Measurements from ENCODE around the gene DOCK1. TPM values are rescaled to one million over a fixed set of nuclear protein-coding genes. Genes with fewer than 3 reads are reported as not detected.

DOCK1 gene
- total RNA-seq, 2 experiments from 2014 or later: 0.13 TPM; not detected in 1

DNA sequence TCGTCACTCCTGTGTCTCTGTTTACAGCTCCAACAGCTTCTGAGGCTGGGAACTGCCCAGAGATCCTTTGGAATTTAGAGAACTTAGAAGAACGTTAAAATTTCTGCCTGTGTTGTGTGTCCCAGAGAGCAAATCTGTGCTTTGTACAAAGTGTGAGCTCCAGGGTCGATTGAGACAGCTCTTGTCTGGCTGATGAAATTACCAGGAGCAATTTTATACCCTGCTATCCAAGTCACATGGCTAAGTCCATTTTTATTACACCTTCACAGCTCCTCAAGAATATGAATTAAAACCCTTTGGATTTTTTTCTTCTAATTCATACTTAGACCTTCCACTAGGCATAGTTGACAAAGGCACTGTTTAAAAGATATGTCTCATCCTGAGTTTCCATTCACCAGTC, 337.7 kb downstream of the DOCK1 start:
- no peaks in the 10 kb centered on the region for H3K36me3 Mint-ChIP-seq (ENCODE audit: low read depth)
- CTCF ChIA-PET: interaction anchor here (1.0 to 1.9 kb wide), 3 partner anchors 42 to 285 kb away, joined by 3 to 4 read pairs (median 3); no protein-coding TSS in a partner anchor

DNA sequence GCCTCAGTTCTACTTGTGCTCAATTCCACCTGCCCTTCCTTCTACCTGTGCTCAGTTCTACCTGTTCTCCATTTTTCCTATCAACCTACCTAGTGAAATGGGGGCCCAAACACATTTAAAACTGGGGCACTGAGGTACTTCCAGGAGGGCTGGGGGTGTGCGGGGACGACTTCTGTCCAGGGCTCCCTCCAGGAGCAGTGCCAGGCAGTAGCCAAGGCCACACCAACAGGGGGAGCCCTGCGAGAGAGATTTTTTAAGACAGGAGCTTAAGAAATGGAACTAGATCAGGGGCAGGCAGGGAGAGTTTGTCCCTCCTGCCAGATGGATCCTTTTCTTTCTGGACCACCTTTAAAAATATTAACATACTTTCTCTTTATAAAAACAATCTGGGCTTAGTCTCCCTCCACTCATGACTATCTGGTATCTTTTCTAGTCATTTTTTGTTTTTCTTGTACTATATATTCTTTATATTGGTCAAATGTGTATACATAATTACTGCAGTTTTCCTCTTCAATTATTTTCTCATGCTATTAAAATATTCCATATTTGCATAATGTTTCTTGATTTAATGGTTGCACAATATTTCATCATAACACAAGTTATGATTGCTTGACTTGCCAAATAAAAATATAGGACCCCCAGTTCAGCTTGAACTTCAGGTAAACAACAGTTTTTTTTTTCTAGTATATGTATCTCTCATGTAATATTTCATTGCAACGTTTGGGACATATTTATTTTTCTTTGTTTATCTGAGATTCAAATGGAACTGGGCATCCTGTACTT, 338.5 kb downstream of the DOCK1 start:
- ChIA-PET POLR2A (no interaction called here), CTCF (interaction anchor here (1.0 to 1.9 kb wide), 3 partner anchors 41 to 284 kb away, joined by 3 to 4 read pairs (median 3); no protein-coding TSS in a partner anchor)
- Mint-ChIP-seq H3K4me1 (no peaks in the 10 kb centered on the region), H3K4me3 (no peak overlapping the region), H3K27ac (no peak overlapping the region), H3K9me3 (no peaks in the 10 kb centered on the region), H3K36me3 (ENCODE audit: low read depth) (no peaks in the 10 kb centered on the region), H3K27me3 (no peaks in the 10 kb centered on the region)
- DNase-seq: peak; percentile 39

More for the DNA sequence above, 337.7 kb downstream of the DOCK1 start:
- no peak for DNase-seq
- Mint-ChIP-seq H3K27me3 (no peaks in the 10 kb centered on the region), H3K4me3 (no peak overlapping the region), H3K9me3 (no peaks in the 10 kb centered on the region), H3K27ac (no peak overlapping the region), H3K4me1 (no peaks in the 10 kb centered on the region)
- POLR2A ChIA-PET: no interaction called here

DNA sequence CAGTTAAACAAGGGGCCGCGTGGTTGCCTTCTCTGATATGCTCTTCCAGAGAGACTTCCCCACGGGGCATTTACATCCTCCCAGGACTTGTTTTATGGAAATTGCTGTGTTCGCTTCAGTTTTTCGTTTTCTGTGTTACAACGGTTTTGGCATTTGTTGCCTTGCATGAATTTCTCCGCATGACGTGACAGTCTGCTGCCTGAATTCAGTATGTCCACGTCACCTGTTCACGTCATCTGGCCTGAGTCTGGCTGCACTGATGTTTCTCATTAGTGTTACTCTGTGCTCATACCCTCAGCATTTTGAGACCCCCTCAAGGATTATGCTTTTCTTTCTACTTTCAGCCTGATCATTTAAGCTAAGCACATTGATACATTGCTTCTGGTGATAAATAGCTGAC, 340.2 kb downstream of the DOCK1 start:
- Mint-ChIP-seq H3K9me3 (no peaks in the 10 kb centered on the region), H3K27me3 (no peaks in the 10 kb centered on the region), H3K36me3 (ENCODE audit: low read depth) (no peaks in the 10 kb centered on the region), H3K4me3 (no peak overlapping the region), H3K4me1 (no peaks in the 10 kb centered on the region), H3K27ac (no peak overlapping the region)
- CTCF ChIA-PET: no interaction called here
- POLR2A ChIA-PET: no interaction called here
- no peak for DNase-seq

DNA sequence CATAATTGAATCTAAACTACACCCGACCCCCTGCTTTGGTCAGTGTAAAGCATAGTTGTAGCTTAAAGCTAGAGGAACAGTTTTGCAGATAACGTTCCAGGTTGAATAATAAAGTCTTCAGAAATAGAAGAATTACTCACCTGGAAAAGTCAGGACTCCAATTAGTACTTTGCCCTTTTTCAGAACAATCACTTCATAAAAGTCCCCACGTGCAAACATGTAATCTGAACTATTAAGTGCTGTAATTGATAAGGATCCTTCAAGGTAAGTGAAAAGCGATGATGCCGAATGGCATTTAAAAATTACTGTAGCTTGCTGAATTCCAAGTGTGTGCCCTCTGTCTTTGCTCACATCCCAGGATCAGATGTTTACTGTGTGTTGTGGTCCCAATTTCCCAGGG, 344.8 kb downstream of the DOCK1 start:
- peaks cover 11% of the 10 kb centered on the region for H3K4me1 Mint-ChIP-seq
- H3K27me3 Mint-ChIP-seq: no peaks in the 10 kb centered on the region
- POLR2A ChIA-PET: no interaction called here
- H3K27ac Mint-ChIP-seq: no peak overlapping the region
- H3K4me3 Mint-ChIP-seq: no peak overlapping the region
- CTCF ChIA-PET: no interaction called here
- H3K36me3 Mint-ChIP-seq (ENCODE audit: low read depth): no peaks in the 10 kb centered on the region
- no peaks in the 10 kb centered on the region for H3K9me3 Mint-ChIP-seq
- no peak for DNase-seq

DNA sequence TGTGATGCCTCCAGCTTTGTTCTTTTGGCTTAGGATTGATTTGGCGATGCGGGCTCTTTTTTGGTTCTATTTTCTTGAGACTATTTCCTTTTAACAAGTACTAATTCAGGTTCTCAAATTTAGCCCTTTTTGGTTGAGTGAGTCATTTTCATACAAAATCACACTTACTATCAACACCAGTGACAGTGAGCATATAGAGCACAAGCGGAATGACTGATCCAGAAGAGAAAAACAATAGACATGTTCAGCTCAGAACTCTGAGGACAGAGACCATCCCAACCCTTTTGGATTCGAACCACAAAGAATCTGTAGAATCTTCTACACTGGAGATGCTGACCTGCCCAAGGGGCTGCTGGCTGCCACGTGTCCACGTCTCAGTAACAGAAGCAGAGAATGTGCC, 347.6 kb downstream of the DOCK1 start:
- CTCF ChIA-PET: no interaction called here
- no peaks in the 10 kb centered on the region for H3K36me3 Mint-ChIP-seq (ENCODE audit: low read depth)

DNA sequence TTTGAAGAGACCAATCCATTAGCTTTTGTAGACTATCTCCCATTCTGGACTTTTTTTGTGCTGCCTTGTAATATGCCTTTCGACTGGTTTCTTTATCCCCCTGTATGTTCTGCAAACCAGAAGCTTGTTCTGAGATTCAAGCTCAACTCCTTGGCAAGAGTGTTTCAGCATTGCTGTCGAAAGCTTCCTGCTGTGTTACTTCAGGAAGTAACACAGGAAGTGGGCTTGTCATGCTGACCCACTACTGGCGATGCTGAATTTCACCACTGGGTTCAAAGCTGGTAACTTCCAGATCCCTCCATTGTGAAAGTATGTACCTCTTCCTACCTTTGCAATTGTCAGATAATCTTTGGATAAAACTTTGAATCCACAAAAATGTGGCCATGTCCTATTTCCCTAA, 349.0 kb downstream of the DOCK1 start:
- Mint-ChIP-seq H3K27ac (no peak overlapping the region), H3K4me3 (no peak overlapping the region), H3K27me3 (no peaks in the 10 kb centered on the region), H3K9me3 (peaks cover 3% of the 10 kb centered on the region), H3K4me1 (peaks cover 11% of the 10 kb centered on the region), H3K36me3 (ENCODE audit: low read depth) (no peaks in the 10 kb centered on the region)
- POLR2A ChIA-PET: interaction anchor here (1.1 kb wide), 1 partner anchor 39 kb away, joined by 4 read pairs; no protein-coding TSS in a partner anchor
- CTCF ChIA-PET: no interaction called here
- DNase-seq: no peak

More for the DNA sequence above, 347.6 kb downstream of the DOCK1 start:
- Mint-ChIP-seq H3K27ac (no peak overlapping the region), H3K27me3 (no peaks in the 10 kb centered on the region), H3K9me3 (no peaks in the 10 kb centered on the region), H3K4me1 (peaks cover 11% of the 10 kb centered on the region), H3K4me3 (no peak overlapping the region)
- POLR2A ChIA-PET: no interaction called here
- no peak for DNase-seq

DNA sequence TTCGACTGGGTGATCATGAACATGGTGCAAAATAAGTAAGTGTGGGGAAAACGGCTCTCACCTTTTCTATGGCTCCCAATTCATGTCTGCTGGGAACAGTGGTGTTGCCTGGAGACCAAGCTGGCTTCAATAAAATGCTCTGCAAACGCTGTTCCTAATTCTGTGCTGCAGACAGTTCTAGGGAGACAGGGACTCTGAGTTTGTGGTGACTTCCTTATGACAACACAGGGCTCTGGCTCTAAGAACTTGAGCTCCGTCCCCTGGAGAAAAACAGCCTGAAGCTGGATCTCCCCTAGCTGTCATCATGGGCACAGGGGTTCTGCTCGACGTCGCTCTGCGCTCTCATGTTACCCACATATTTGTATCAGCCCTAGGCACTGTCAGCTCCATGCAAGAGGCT, 352.2 kb downstream of the DOCK1 start:
- H3K36me3 Mint-ChIP-seq (ENCODE audit: low read depth): no peaks in the 10 kb centered on the region
- no peak overlapping the region for H3K27ac Mint-ChIP-seq
- POLR2A ChIA-PET: interaction anchor here (1.1 kb wide), 1 partner anchor 24 kb away, joined by 3 read pairs; no protein-coding TSS in a partner anchor
- H3K27me3 Mint-ChIP-seq: no peaks in the 10 kb centered on the region
- CTCF ChIA-PET: no interaction called here
- peaks cover 11% of the 10 kb centered on the region for H3K4me1 Mint-ChIP-seq
- DNase-seq: no peak
- peaks cover 22% of the 10 kb centered on the region for H3K9me3 Mint-ChIP-seq
- no peak overlapping the region for H3K4me3 Mint-ChIP-seq

DNA sequence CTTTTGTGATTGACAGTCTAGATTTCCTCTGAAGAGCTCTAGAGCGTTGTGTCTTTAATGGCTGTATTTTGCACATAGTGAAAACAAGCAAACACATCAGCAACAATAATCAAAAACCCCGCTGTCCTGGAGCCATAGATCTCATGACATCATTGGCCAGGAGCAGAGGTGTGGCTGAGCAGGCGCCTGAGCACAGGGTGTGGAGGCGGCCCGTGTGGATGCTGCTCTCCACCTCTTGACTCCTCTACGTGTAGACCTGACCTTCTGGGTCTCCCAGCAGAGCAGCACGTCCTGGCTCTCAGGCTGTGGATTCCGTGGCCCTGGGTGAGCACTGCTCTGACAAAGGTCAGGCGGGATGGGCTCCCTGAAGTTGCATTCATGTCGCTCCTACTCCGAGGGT, 354.1 kb downstream of the DOCK1 start:
- Mint-ChIP-seq H3K27me3 (no peaks in the 10 kb centered on the region), H3K36me3 (ENCODE audit: low read depth) (no peaks in the 10 kb centered on the region), H3K4me3 (no peak overlapping the region), H3K4me1 (peaks cover 4% of the 10 kb centered on the region), H3K27ac (no peak overlapping the region), H3K9me3 (peaks cover 22% of the 10 kb centered on the region)
- no peak for DNase-seq
- ChIA-PET CTCF (no interaction called here), POLR2A (no interaction called here)

DNA sequence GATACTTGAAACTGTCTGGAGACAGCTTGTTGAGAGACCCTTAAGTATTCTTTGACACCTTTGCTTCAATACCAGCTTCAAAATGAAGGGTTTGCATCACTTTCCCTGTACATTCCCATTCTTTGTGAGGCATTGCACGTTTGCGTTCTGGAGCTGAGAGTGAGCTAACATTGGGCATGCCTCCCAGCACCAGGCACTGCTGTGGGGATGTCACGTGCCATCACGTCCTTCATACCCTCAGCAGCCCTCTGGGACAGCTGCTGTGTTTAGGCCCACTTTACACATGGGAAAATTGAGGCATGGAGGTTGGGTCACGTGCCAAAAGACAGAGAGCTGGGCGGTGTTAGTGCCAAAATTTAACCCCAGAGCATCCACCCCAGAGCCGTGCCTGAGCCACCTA, 357.4 kb downstream of the DOCK1 start:
- Mint-ChIP-seq H3K27ac (no peak overlapping the region), H3K9me3 (peaks cover 24% of the 10 kb centered on the region), H3K4me1 (no peaks in the 10 kb centered on the region), H3K4me3 (no peak overlapping the region), H3K36me3 (ENCODE audit: low read depth) (no peaks in the 10 kb centered on the region), H3K27me3 (no peaks in the 10 kb centered on the region)
- DNase-seq: no peak
- ChIA-PET POLR2A (no interaction called here), CTCF (no interaction called here)

DNA sequence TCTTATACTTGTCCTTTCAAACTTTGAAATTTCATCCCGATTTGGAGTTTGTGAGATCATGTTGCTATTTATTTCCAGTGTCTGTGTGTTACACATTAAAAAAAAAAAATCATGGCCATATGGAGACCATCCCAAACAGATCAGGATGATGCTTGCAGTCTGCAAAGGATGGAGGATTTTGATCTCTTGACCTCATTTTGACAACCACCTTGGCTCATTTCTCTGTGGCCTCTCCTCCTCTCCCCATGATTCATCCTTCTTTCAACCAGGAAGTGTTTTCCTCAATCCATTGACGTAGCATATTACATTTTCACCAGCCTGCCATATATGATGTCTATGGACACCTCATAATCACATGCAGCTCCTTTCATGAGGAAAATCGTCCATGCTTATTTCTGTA, 360.1 kb downstream of the DOCK1 start:
- ChIA-PET POLR2A (no interaction called here), CTCF (no interaction called here)
- Mint-ChIP-seq H3K27ac (no peak overlapping the region), H3K36me3 (ENCODE audit: low read depth) (no peaks in the 10 kb centered on the region), H3K4me1 (no peaks in the 10 kb centered on the region), H3K27me3 (no peaks in the 10 kb centered on the region), H3K9me3 (peaks cover 15% of the 10 kb centered on the region), H3K4me3 (no peak overlapping the region)
- DNase-seq: no peak

DNA sequence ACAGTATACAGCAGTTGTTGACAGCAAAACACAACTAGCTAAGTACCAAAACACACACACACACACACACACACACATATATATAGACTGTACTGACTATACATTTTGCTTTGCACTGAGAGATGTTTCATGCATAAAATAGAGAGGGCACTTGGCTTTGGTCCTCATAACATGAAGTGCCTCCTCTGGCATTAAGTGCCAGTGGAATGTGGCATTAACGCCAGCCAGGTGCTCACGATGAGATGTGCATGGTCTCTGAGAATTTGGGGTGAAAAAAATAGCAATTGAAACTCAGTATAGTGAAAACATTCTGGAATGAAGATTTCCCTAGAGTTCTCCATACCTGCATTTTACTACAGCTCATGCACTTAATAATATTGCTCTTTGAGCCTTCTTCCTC, 361.2 kb downstream of the DOCK1 start:
- Mint-ChIP-seq H3K27me3 (no peaks in the 10 kb centered on the region), H3K4me1 (no peaks in the 10 kb centered on the region), H3K4me3 (no peak overlapping the region), H3K9me3 (peaks cover 7% of the 10 kb centered on the region), H3K36me3 (ENCODE audit: low read depth) (no peaks in the 10 kb centered on the region), H3K27ac (no peak overlapping the region)
- no peak for DNase-seq
- POLR2A ChIA-PET: no interaction called here
- CTCF ChIA-PET: no interaction called here

DNA sequence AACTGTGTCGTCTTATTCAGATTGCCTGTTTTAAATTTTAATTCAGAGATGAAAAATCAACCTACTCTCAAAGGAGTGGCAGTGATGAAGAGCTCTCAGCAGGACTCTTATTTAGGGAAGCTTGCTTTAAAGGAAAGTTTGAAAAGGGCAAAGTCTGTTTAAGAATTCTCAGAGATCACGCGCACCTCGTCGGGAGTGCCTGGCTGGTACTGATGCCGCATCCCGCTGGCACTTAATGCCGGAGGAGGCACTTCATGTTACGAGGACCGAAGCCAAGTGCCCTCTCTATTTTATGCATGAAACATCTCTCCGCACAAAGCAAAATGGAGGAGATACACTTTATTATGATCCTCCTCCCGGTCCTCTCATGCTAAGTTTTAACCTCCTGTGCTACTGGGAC, 362.2 kb downstream of the DOCK1 start:
- Mint-ChIP-seq H3K4me3 (no peak overlapping the region), H3K36me3 (ENCODE audit: low read depth) (no peaks in the 10 kb centered on the region), H3K27ac (no peak overlapping the region), H3K9me3 (peaks cover 4% of the 10 kb centered on the region), H3K4me1 (no peaks in the 10 kb centered on the region), H3K27me3 (no peaks in the 10 kb centered on the region)
- DNase-seq: no peak
- ChIA-PET CTCF (no interaction called here), POLR2A (no interaction called here)

DNA sequence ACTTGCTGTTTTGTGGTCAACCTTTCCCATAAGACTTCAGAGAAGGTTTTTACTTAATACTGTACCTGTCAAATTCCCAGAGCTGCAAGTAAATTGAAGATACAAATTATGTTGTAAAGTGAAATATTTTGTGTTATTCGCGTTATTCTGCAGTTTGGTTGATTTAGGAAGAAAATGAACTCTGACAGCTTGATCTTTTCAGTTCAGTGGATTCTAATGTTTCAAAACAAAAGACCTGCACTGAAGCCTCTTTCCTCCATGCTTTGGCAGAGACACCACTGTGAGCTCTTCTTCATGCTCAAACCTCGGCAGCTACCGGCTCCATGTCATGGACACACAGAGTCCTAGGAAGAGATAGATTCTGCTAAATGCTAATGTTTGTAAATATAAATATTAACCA, 366.8 kb downstream of the DOCK1 start:
- Mint-ChIP-seq H3K27ac (no peak overlapping the region), H3K36me3 (ENCODE audit: low read depth) (no peaks in the 10 kb centered on the region), H3K4me3 (no peak overlapping the region), H3K9me3 (peaks cover 7% of the 10 kb centered on the region), H3K27me3 (no peaks in the 10 kb centered on the region), H3K4me1 (no peaks in the 10 kb centered on the region)
- no peak for DNase-seq
- ChIA-PET POLR2A (no interaction called here), CTCF (no interaction called here)

DNA sequence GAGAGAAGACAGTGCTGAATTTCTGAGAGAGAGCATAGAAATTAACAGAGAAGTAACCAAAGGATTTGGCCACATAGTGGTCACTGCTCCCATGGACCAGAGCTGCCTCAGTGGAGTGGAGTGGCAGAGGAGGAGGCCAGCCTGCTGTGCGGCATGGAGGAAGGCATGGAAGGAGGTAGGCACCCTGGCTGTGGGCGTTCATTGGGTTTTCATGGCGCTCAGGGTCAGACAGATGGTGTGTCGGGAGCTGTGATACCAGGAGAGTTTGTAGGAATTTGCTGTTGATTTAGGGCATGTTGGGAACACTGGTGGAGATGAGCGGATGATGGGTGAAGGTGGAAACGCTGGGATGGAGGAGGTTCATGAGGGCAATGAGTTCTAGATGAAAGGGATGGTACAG, 370.0 kb downstream of the DOCK1 start:
- no peaks in the 10 kb centered on the region for H3K27me3 Mint-ChIP-seq
- H3K4me3 Mint-ChIP-seq: no peak overlapping the region
- CTCF ChIA-PET: no interaction called here
- H3K4me1 Mint-ChIP-seq: no peaks in the 10 kb centered on the region
- no peak for DNase-seq
- H3K9me3 Mint-ChIP-seq: peaks cover 7% of the 10 kb centered on the region
- no peaks in the 10 kb centered on the region for H3K36me3 Mint-ChIP-seq (ENCODE audit: low read depth)
- POLR2A ChIA-PET: no interaction called here
- H3K27ac Mint-ChIP-seq: no peak overlapping the region
